ENCODE results near the gene COQ10B. TPM values are rescaled to one million over a fixed set of nuclear protein-coding genes. Genes with fewer than 3 reads are reported as not detected.

Gene COQ10B
- total RNA-seq, result 9.1 and 9.4 TPM in 2 replicates
- long read RNA-seq, transcript COQ10B-201 (5 exons, 2,239 nt), result major isoform, 45 of 46 reads
- long read RNA-seq, partial matches to known transcripts, result 0 of 46 reads
- long read RNA-seq, other reads (novel, unspliced or antisense), result 1 of 46 reads

DNA sequence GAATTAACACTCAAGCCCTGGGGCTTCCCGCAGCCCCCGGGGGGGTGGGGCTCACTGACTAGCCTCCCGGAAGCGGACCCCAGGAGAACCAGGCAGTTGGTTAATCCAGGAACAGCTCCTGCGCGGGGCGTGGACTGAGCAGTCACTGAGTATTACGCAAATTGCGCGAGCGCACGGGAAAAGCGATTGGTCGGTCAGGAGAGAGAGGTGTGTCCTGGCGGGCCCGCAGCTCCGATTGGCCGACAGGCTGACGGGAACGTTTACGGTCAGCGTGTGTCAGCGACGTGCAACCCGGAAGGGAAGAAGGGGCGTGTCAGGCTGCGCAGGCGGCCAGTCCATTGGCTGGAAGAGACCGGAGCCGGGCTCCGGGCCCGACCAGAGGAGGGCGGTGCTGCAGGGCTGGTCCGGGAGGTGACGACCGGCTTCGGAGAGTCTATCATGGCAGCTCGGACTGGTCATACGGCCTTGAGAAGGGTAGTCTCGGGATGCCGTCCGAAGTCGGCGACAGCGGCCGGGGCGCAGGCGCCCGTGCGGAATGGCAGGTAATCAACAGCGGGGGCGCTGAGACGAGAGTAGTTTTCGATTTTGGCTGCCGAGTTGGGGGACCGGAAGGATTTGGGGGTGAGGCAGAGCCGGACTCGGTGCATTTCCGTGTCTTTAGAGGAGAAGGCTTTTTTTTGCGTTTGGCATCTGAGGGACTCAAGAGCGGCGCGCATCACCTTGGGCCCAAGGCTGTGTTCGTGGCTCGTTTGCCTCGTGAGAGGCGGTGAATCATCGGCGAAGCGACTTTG, at the start of gene COQ10B:
COQ10B (plus strand) TSS at position 430 of the 791 bp plus-strand sequence; CDS start at position 439, 9 bp downstream.
- Mint-ChIP-seq H3K4me1 (peaks cover 23% of the 10 kb centered on the region), H3K27me3 (ENCODE audit: low read depth) (no peaks in the 10 kb centered on the region), H3K9me3 (no peaks in the 10 kb centered on the region), H3K27ac (ENCODE audit: unreplicated experiment) (peak within 1 kb of the TSS; percentile 100), H3K36me3 (ENCODE audit: low read depth) (no peaks in the 10 kb centered on the region), H3K4me3 (peak within 1 kb of the TSS; percentile 99)
- peak; percentile 92 for DNase-seq (ENCODE audit: low read depth, low spot score)
- no peak for TF ChIP-seq CTCF (conservative IDR thresholded peaks at IDR 0.05)

DNA sequence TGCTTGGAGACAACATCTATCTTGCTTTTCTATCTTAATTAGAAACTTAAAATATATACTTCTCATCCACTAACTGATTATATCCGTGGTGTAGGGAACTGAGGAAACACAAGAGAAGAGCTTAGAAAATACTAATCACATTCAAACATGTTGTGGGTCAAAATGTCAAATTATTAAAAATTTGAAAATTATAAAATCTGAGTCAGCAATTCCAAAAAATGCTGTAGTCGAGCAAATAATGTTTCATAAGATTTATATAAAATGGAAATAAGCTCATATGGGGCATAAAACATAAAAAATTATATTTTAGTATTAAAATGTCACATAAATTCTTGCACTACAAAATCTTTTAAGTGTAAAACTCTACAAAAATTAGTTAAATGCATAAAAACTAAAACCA, 47.8 kb upstream of the COQ10B start:
- Mint-ChIP-seq H3K4me3 (no peak overlapping the region), H3K36me3 (ENCODE audit: low read depth) (peaks cover 16% of the 10 kb centered on the region), H3K27me3 (ENCODE audit: low read depth) (no peaks in the 10 kb centered on the region), H3K27ac (ENCODE audit: unreplicated experiment) (no peak overlapping the region), H3K9me3 (no peaks in the 10 kb centered on the region), H3K4me1 (no peaks in the 10 kb centered on the region)
- DNase-seq (ENCODE audit: low read depth, low spot score), result no peak
- no peak for TF ChIP-seq CTCF (conservative IDR thresholded peaks at IDR 0.05)

DNA sequence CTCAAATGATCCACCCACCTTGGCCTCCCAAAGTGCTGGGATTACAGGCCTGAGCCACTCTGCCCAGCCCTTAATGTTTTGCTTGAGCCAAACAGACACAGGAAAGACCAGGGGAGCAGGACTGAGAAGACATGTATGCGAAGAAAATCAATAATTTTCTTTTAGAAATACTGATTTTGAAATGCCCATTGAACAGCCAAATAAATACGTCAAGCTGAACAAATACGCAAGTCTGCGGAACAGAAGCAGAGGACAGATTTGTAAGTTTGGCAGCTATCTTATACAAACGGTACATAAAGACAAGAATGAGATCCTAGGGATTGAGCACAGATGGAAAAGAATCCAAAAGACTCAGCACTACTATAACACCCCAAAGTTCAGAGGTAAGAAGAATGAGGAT, 39.3 kb upstream of the COQ10B start:
- no peak overlapping the region for H3K4me3 Mint-ChIP-seq
- no peak overlapping the region for H3K27ac Mint-ChIP-seq (ENCODE audit: unreplicated experiment)
- no peaks in the 10 kb centered on the region for H3K9me3 Mint-ChIP-seq
- no peak for TF ChIP-seq CTCF (conservative IDR thresholded peaks at IDR 0.05)
- no peak for DNase-seq (ENCODE audit: low read depth, low spot score)
- peaks cover 18% of the 10 kb centered on the region for H3K36me3 Mint-ChIP-seq (ENCODE audit: low read depth)
- H3K4me1 Mint-ChIP-seq, result no peaks in the 10 kb centered on the region
- no peaks in the 10 kb centered on the region for H3K27me3 Mint-ChIP-seq (ENCODE audit: low read depth)

GRCh38 chr2:197414515-197414914, 38.8 kb upstream of the COQ10B start:
- DNase-seq (ENCODE audit: low read depth, low spot score), result no peak
- TF ChIP-seq CTCF (conservative IDR thresholded peaks at IDR 0.05), result no peak
- H3K27ac Mint-ChIP-seq (ENCODE audit: unreplicated experiment), result no peak overlapping the region

GRCh38 chr2:197416268-197416667, 37.1 kb upstream of the COQ10B start:
- Mint-ChIP-seq H3K36me3 (ENCODE audit: low read depth) (peaks cover 5% of the 10 kb centered on the region), H3K27me3 (ENCODE audit: low read depth) (no peaks in the 10 kb centered on the region), H3K27ac (ENCODE audit: unreplicated experiment) (no peak overlapping the region), H3K4me3 (no peak overlapping the region), H3K4me1 (no peaks in the 10 kb centered on the region), H3K9me3 (no peaks in the 10 kb centered on the region)
- TF ChIP-seq CTCF (conservative IDR thresholded peaks at IDR 0.05), result no peak
- DNase-seq (ENCODE audit: low read depth, low spot score), result no peak

More at GRCh38 chr2:197414515-197414914, 38.8 kb upstream of the COQ10B start:
- Mint-ChIP-seq H3K9me3 (no peaks in the 10 kb centered on the region), H3K4me1 (no peaks in the 10 kb centered on the region), H3K27me3 (ENCODE audit: low read depth) (no peaks in the 10 kb centered on the region), H3K4me3 (no peak overlapping the region), H3K36me3 (ENCODE audit: low read depth) (peaks cover 16% of the 10 kb centered on the region)
